ENCODE measurements around the gene HYLS1.
"Not testable (repeated sequence)": the region's sequence is repeated elsewhere in the genome, so short reads cannot be mapped to it uniquely, and the experiment has no call there.

The HYLS1 gene

GRCh38 chr11:125865354-125865753 is 22.1 kb upstream of the HYLS1 start:
- not testable (repeated sequence) for H3K36me3 ChIP-seq (replicated peaks; ENCODE audit: insufficient read depth, low read length); H2AFZ ChIP-seq (ENCODE audit: low read length); H3K4me1 ChIP-seq (ENCODE audit: low read length); H3K79me2 ChIP-seq (ENCODE audit: low read length); H3F3A ChIP-seq (ENCODE audit: insufficient read depth, low read length); H4K20me1 ChIP-seq (ENCODE audit: insufficient read depth, low read length); H3K27ac ChIP-seq (ENCODE audit: low read length); H3K27me3 ChIP-seq (replicated peaks; ENCODE audit: insufficient read depth, low read length); H3K4me3 ChIP-seq (ENCODE audit: low read length); DNase-seq; H3K9ac ChIP-seq (ENCODE audit: low read length); H3K4me2 ChIP-seq (ENCODE audit: low read depth, low read length); H3K9me2 ChIP-seq (replicated peaks; ENCODE audit: insufficient read depth, low read length); H3K9me3 ChIP-seq (replicated peaks; ENCODE audit: insufficient read depth, low read length)

GRCh38 chr11:125869521-125869920 is 17.9 kb upstream of the HYLS1 start:
- H4K20me1 ChIP-seq (ENCODE audit: insufficient read depth, low read length) = no peaks in the 10 kb centered on the region
- H3K36me3 ChIP-seq (replicated peaks; ENCODE audit: insufficient read depth, low read length) = no peaks in the 10 kb centered on the region
- no peaks in the 10 kb centered on the region for H3K9me2 ChIP-seq (replicated peaks; ENCODE audit: insufficient read depth, low read length)
- H2AFZ ChIP-seq (ENCODE audit: low read length) = no peak overlapping the region
- H3K27me3 ChIP-seq (replicated peaks; ENCODE audit: insufficient read depth, low read length) = no peaks in the 10 kb centered on the region
- H3K4me2 ChIP-seq (ENCODE audit: low read depth, low read length) = no peak overlapping the region
- TF ChIP-seq EZH2 (optimal IDR thresholded peaks at IDR 0.05; ENCODE audit: low read depth, low read length) = no peak
- no peak for TF ChIP-seq EZH2phosphoT487 (IDR thresholded peaks at IDR 0.05; ENCODE audit: low read length)
- no peak for TF ChIP-seq CTCF (IDR thresholded peaks at IDR 0.05; ENCODE audit: low read length)
- H3K4me3 ChIP-seq (ENCODE audit: low read length) = no peak overlapping the region
- H3K9ac ChIP-seq (ENCODE audit: low read length) = no peak overlapping the region
- no peaks in the 10 kb centered on the region for H3K79me2 ChIP-seq (ENCODE audit: low read length)
- no peaks in the 10 kb centered on the region for H3K9me3 ChIP-seq (replicated peaks; ENCODE audit: insufficient read depth, low read length)
- H3K4me1 ChIP-seq (ENCODE audit: low read length) = no peaks in the 10 kb centered on the region
- DNase-seq = no peak
- H3K27ac ChIP-seq (ENCODE audit: low read length) = no peak overlapping the region
- no peaks in the 10 kb centered on the region for H3F3A ChIP-seq (ENCODE audit: insufficient read depth, low read length)

GRCh38 chr11:125871391-125872137 is 15.9 kb upstream of the HYLS1 start:
- H3K36me3 ChIP-seq (replicated peaks; ENCODE audit: insufficient read depth, low read length) = no peaks in the 10 kb centered on the region
- no peaks in the 10 kb centered on the region for H3K79me2 ChIP-seq (ENCODE audit: low read length)
- no peaks in the 10 kb centered on the region for H3K4me1 ChIP-seq (ENCODE audit: low read length)
- H3F3A ChIP-seq (ENCODE audit: insufficient read depth, low read length) = no peaks in the 10 kb centered on the region
- no peak overlapping the region for H3K9ac ChIP-seq (ENCODE audit: low read length)
- H4K20me1 ChIP-seq (ENCODE audit: insufficient read depth, low read length) = no peaks in the 10 kb centered on the region
- no peaks in the 10 kb centered on the region for H3K9me2 ChIP-seq (replicated peaks; ENCODE audit: insufficient read depth, low read length)
- H3K27me3 ChIP-seq (replicated peaks; ENCODE audit: insufficient read depth, low read length) = no peaks in the 10 kb centered on the region
- no peak overlapping the region for H3K4me3 ChIP-seq (ENCODE audit: low read length)
- H3K4me2 ChIP-seq (ENCODE audit: low read depth, low read length) = no peak overlapping the region
- DNase-seq = peak; percentile 40
- no peaks in the 10 kb centered on the region for H3K9me3 ChIP-seq (replicated peaks; ENCODE audit: insufficient read depth, low read length)
- TF ChIP-seq EZH2phosphoT487 (IDR thresholded peaks at IDR 0.05; ENCODE audit: low read length) (no peak), EZH2 (optimal IDR thresholded peaks at IDR 0.05; ENCODE audit: low read depth, low read length) (no peak), CTCF (IDR thresholded peaks at IDR 0.05; ENCODE audit: low read length) (peak; percentile 44)
- no peak overlapping the region for H2AFZ ChIP-seq (ENCODE audit: low read length)
- H3K27ac ChIP-seq (ENCODE audit: low read length) = peak overlapping the region; percentile 16; the same call in 1 of the 2 replicates

GRCh38 chr11:125872138-125872491 is 15.4 kb upstream of the HYLS1 start:
- Histone ChIP-seq H3K27me3 (replicated peaks; ENCODE audit: insufficient read depth, low read length) (no peaks in the 10 kb centered on the region), H3K9ac (ENCODE audit: low read length) (no peak overlapping the region), H3K4me1 (ENCODE audit: low read length) (no peaks in the 10 kb centered on the region), H4K20me1 (ENCODE audit: insufficient read depth, low read length) (no peaks in the 10 kb centered on the region), H3K4me2 (ENCODE audit: low read depth, low read length) (no peak overlapping the region), H3K36me3 (replicated peaks; ENCODE audit: insufficient read depth, low read length) (no peaks in the 10 kb centered on the region), H2AFZ (ENCODE audit: low read length) (no peak overlapping the region), H3F3A (ENCODE audit: insufficient read depth, low read length) (no peaks in the 10 kb centered on the region), H3K9me2 (replicated peaks; ENCODE audit: insufficient read depth, low read length) (no peaks in the 10 kb centered on the region), H3K79me2 (ENCODE audit: low read length) (no peaks in the 10 kb centered on the region), H3K9me3 (replicated peaks; ENCODE audit: insufficient read depth, low read length) (no peaks in the 10 kb centered on the region), H3K4me3 (ENCODE audit: low read length) (no peak overlapping the region), H3K27ac (ENCODE audit: low read length) (peak overlapping the region; percentile 27; the same call in 1 of the 2 replicates)
- TF ChIP-seq EZH2phosphoT487 (IDR thresholded peaks at IDR 0.05; ENCODE audit: low read length) (no peak), CTCF (IDR thresholded peaks at IDR 0.05; ENCODE audit: low read length) (no peak), EZH2 (optimal IDR thresholded peaks at IDR 0.05; ENCODE audit: low read depth, low read length) (no peak)
- DNase-seq = peak; percentile 39

Measured in MM.1S (cell line).